CD4-positive, alpha-beta T cell treated with Interleukin-17A for 1 hour (primary cell): ENCODE data around the gene RBAK.
A peak's percentile ranks its signal among the peaks of the same experiment; 100 is the strongest.
"Not testable (repeated sequence)": the region's sequence is repeated elsewhere in the genome, so short reads cannot be mapped to it uniquely, and the experiment has no call there.

ENCODE experiments used
- DNase-seq: peaks from one replicate; pipeline ENCODE4 v3.0.0-alpha.2; 2020

The RBAK gene

GRCh38 chr7:5045558-5046396 is at the start of gene RBAK:
Gene RBAK, plus strand, starts transcription at chr7:5045860. Its CDS starts 2,217 bp downstream, at chr7:5048077.
- peak; percentile 93 for DNase-seq

- DNase-seq, result no peak
These were observed 48.9 kb upstream of the RBAK start for GRCh38 chr7:4996696-4997222.

DNA sequence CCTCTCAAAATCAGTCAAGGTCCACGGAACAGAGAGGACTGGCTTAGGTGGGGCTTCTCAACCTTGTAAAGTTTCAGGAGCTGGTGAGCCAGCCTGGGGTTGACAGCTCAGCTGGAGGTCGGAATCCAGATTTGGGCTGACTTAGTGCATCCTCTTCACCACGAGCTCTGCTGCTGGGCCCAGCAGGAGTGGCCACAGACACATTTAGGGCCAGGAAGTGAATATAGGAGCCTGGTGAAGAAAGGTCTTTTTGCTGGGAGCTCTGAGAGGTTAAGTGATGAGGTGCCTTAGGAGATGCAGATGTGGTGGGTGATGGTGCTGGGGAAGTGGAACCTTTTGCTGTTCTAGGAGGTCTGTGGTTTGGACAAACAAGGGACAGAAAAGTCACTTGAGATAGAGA is 47.4 kb upstream of the RBAK start:
- DNase-seq, result no peak

- no peak for DNase-seq
These were observed 46.8 kb upstream of the RBAK start for GRCh38 chr7:4998910-4999309.

DNA sequence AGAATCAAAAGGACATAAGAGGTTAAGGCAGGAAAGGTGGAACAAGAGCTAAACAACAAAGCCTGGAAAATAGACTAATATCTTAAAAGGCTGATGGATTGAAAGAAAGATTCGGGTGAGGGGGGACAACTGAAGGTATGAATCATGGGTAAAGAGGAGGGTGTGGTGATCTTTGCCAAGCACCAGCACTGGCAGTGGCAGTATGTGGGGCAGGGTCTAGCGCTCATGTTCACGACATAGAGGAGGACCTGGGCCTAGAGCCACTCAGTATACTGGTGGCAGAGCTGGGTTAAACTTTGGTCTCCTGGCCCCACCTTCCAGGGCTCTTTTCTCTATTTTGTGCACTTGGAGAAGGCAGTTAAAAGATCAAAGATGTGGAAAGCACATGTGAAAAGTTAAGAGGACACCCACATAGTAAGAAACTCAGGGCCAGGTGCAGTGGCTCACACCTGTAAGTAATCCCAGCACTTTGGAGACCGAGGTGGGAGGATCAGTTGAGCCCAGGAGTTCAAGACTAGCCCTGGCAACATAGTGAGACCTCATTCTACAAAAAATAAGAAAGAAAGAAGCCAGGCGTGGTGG is 46.2 kb upstream of the RBAK start:
- DNase-seq, result no peak

GRCh38 chr7:5001003-5001402 is 44.7 kb upstream of the RBAK start:
- no peak for DNase-seq

DNA sequence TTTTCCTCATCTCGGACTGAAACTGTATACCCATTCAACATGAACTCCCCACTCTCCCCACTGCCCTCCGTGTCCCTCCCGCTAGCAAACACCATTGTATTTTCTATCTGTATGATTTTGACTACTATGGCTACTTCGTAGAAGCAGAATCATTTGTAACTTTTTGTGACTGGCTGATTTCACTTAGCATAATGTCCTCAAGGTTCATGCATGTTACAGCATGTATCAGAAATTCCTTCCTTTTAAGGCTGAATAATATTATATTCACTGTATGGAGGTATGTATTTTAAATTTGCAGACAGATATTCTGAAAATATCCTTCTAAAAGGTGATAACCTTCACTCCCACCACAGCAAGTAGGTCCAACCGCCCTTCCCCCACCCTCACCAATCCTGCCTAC is 43.7 kb upstream of the RBAK start:
- DNase-seq, result no peak

DNA sequence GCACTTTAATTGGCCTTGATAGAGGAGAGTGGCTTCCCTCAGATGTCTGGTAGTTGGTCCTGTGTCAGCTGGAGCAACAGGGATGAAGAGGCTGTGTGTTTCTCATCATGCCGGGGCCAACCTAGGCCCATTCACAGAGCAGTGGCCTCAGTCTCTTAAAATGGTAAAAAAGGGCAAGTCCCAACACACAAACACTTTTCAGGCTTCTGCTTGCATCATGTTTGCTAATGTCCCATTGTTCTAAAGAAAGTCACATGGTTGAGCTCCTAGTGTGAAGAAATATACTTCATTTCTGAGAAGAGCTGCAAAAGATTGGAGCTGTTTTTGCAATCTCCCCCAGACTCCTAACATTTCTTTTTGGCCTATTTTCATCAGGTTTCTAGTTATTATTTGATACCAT is 40.6 kb upstream of the RBAK start:
- DNase-seq, result no peak

- no peak for DNase-seq
These were observed 32.7 kb upstream of the RBAK start for GRCh38 chr7:5012985-5013384.

DNA sequence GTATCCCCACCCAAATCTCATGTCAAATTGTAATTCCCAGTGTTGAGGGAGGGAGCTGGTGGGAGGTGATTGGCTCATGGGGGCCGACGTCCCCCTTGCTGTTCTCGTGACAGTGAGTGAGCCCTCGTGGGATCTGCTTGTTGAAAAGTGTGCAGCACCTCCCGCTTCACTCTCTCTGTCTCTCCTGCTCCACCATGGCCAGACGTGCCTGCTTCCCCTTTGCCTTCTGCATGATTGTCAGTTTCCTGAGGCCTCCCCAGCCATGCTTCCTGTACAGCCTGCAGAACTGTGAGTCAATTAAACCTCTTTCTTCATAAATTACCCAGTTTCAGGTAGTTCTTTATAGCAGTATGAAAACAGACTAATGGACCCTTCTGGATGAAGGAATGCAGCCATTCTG is 29.7 kb upstream of the RBAK start:
- DNase-seq, result not testable (repeated sequence)

DNA sequence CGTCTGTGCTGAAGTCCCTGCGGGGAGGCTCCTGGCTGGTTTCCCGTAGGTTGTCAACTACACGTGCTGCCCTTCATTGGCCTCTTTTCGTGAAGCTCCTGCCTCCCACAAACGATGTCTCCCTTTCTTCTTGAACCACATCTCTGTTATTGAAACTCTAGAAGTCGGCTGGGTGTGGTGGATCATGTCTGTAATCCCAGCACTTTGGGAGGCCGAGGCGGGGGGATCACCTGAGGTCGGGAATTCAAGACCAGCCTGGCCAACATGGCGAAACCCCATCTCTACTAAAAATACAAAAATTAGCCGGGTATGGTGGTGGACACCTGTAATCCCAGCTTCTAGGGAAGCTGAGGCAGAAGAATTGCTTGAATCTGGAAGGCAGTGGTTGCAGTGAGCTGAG is 28.0 kb upstream of the RBAK start:
- DNase-seq, result not testable (repeated sequence)

- no peak for DNase-seq
These were observed 25.6 kb upstream of the RBAK start for GRCh38 chr7:5020098-5020497.

GRCh38 chr7:5020976-5021550 is 24.6 kb upstream of the RBAK start:
- not testable (repeated sequence) for DNase-seq

DNA sequence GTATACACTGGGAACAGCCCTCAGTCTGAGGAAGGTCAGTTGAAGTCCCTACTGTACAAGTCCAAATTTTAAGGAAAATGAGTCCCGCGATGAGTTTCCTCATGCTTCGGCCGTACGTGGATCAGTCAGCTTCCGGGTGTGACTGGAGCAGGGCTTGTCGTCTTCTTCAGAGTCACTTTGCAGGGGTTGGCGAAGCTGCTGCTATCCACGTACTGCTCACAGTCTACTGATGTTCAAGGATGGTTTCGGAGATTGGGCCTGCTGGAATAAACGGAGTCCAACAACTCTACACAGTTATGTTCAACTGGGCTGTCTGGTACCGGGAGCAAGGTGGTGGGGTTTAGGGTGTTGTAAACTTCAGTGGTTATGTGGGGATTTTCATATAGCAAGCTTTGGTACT is 22.0 kb upstream of the RBAK start:
- not testable (repeated sequence) for DNase-seq

DNA sequence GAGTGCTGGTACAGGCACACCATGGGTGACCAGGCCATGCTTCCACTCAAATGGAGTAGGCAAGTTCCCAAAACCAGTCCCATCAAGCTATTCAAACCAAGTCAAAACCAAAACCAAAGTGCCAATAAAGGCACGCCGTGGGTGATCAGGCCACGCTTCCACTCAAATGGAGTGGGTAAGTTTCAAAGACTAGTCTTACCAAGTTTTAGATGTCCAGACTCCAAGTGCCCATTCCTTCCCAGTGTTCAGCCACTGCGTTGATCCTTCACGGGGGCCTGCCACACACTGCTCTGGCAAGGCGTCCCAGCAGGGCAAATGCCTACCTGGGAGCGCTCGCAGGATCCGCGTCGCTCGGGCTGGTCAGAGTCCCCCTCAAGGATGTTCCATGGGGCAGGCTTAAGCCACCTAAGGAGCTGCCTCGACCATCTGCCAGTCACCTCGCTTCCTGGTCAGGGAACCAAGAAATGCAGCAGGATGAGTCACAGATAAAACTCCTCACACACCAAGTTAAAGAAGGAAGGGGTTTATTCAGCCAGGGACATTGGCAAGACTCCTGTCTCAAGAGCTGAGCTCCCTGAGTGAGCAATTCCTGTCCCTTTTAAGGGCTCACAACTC is 17.8 kb upstream of the RBAK start:
- not testable (repeated sequence) for DNase-seq

DNA sequence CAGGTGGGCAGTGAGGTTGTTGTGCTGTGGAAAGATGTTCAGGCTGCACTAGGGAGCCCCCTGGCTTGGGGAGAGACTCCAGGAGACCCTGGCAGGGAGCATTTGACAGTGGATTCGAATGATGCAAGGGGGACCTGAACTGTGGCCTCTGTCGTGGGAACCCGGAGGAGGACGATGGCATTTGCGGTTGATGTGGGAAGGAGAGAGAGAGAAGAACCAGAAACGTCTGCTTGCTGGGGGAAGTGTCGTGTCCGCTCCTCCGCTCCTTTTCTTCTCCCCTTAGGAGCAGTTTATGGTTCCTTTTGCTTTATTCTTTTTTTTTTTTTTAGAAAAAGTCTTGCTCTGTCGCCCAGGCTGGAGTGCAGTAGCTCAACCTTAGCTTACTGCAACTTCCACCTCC is 12.5 kb upstream of the RBAK start:
- DNase-seq, result not testable (repeated sequence)

- no peak for DNase-seq
These were observed 10.4 kb upstream of the RBAK start for GRCh38 chr7:5035276-5035675.

DNA sequence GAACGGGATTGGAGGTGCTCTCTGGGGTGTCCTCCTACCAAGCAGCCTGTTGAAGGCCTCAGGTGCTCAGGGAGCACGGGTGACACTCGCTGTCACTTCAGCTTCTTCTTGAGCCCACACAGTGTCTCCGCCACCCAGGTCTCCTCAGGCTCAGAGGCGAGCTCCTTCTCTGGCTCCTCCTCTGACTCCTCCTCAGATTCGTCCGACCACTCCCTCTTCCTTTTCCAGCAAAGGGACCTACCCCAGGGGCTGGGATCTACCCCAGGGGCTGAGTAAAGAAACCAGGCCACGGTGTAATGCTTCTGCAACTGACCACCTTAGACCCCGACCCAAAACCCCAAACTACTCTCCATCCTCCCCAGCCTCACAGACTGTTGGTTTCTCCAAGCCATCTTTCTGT is 9.2 kb upstream of the RBAK start:
- no peak for DNase-seq

- no peak for DNase-seq
These were observed 4.6 kb upstream of the RBAK start for GRCh38 chr7:5041047-5041446.

DNA sequence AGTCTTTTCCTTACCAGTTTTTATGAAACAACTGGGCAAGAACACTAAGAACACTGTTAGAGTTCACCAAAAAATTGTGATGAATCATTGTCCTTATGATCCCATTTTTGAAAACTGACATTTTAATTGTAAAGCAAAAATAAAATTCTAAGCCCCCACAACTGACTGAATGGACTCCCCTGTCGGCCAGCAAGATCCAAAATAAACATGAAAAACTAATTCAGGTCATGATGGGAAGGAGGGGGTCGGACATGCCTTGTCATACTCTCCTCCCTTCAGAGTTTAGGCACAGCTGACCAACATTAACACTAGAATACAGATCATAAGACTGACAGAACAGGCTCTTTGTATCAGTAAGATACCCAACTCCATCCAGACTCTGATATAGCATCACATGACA is 2.0 kb upstream of the RBAK start:
- no peak for DNase-seq

GRCh38 chr7:5046397-5046732 is 705 bp downstream of the RBAK start:
- DNase-seq, result not testable (repeated sequence)

- DNase-seq, result not testable (repeated sequence)
These were observed 1.5 kb downstream of the RBAK start for GRCh38 chr7:5047127-5047526.

DNA sequence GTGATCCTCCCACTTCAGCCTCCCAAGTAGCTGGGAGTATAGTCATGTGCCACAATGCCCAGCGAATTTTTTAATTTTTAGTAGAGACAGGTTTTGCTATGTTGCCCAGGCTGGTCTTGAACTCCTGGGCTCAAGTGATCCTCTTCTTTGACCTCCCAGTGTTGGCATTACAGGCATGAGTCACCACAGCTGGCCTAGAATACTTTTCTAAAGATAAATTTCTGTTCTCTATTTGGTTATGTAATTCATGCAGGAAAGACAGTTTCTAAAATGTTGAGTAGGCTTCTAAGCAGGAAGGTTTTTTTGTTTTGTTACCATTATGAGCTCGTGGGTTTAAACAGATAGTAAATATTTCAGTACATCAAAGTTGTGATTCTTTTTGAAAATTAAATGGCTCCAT is 5.0 kb downstream of the RBAK start:
- DNase-seq, result no peak

- DNase-seq, result not testable (repeated sequence)
These were observed 6.1 kb downstream of the RBAK start for GRCh38 chr7:5051731-5052130.
